Left forelimb (tissue), 1 donor: ENCODE measurements around the gene PANK4.

Source experiments
- DNase-seq: peaks from one replicate; pipeline ENCODE4 v3.0.0-alpha.2; 2018; ENCODE audit warnings: low spot score

The PANK4 gene

GRCh38 chr1:2544875-2545640 is 18.7 kb upstream of the PANK4 start:
- DNase-seq: no peak

DNA sequence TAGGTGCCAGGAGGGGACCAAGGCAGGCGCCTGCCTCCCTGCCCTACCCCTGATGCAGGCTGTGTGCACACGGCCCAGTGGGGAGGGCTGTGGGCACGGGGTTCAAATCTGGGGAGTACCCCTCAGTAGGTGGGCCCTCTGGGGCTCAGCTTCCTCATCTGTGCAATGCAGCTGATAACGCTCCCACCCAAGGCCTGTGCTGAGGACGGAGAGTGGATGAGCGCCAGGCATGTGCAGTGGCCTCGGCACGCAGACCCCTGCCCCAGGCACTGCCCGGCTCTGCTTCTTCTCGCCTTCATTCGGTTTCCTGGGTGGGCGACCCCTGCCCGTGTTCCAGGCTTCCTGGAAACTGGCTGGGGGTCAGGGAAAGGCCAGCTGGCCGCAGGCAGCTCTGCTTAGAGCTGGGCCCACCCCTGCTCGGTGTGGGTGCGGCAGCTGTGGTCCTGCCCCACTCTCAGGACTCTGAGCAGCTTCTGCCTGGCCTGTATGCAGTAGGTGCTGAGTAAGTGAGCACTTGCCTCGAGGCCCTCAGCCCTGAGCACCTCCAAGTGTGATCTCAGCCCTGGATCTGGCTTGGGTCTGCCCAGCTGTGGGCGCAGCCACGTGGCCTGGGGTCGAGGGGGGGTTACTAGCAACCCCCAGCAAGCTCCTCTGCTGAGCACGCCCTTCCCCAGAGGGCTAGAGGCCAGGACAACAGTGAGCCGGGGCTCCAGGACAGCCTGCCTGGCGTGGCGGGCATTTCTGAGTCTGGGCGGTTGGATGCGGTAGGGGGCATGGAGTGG is 17.9 kb upstream of the PANK4 start:
- DNase-seq: no peak

DNA sequence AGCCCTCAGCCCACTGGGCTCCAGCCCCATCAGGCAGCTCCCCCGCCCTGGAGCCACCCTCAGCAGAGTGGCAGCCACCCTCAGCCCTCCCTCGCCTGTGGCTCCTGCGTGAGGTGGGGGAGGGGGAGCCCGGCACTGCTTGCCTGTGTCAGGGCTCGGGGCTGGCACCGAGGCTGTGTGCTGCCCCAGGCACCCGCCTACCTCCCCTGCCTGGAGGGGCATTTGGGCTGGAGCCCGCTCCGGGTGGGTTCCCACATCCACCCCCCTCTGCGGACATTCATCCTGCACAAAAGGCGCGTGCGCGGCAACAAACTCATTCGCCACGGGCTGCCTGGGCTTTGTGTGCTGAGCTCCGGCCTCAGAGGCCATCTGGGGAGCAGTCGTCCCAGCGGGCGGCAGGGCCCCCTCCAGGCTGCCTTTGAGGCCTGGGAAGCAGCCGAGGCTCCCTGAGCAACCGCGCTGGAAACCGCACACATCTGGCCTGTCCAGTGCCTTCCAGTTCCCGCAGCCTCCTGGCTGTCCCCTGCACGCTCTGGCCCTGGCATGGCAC is 17.2 kb upstream of the PANK4 start:
- no peak for DNase-seq

DNA sequence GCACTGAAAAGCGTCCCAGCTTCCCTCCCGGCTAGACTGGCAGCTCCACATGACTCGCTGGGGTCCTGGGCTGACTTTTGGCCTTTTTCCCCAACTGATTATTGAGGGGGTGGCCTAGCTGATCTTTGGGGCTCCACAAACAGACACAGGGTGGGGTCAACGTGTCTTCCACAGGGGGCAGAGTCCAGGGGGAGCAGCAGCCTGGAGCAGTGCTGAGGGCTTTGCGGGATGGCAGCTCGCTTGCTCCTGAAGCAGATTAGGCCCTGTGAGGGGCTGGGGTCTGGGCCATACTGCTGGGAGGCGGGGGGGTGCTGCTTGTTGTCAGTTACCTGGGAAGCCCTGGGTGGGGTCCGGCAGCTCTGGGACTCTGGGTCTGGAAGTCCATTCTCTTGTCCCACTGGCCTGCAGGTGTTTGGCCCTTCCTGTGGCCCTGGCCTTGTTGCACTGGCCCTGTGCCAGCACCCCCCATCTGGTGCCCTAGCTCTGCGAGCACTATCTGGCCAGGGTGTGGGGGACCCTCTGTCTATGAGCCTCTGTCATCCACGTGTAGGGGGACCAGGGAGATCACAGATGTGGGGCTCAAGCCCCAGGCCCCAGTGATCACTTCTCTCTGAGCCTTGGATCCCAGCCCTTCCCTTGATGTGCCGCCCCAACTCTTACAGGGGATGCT is 16.0 kb upstream of the PANK4 start:
- no peak for DNase-seq

- no peak for DNase-seq
These were observed 15.3 kb upstream of the PANK4 start for GRCh38 chr1:2541619-2542245.

DNA sequence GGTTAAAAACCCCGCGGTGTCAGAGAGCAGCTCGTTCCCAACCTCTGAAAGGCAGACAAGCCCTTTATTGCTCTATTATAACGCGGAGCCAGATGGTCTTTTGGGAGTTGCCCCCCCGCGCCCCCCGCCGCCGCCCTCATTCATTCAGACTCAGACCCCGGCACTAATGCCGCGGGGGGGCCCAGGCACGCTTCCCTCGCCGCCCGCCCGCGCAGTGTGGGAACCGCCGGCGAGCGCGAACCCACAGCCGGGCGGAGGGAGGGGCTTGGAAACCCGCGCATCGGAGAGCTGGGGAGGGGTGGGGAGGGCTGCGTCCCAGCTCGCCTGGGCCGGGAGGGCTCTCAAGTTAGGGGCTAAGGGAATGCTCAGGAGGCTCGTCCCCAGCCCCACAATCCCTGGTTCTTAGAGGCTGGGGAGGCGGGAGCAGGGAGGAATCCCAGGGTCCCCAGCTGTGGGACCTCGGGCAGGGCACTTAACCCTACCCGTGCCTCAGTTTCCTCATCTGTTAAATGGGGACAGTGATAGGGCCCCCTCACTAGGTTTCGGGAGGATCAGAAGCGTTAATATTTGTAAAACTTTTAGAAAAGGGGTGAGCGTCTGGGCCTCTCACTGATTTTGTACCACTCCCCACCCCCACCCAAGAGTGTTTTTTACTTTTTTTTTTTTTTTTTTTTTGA is 14.6 kb upstream of the PANK4 start:
- DNase-seq: no peak

DNA sequence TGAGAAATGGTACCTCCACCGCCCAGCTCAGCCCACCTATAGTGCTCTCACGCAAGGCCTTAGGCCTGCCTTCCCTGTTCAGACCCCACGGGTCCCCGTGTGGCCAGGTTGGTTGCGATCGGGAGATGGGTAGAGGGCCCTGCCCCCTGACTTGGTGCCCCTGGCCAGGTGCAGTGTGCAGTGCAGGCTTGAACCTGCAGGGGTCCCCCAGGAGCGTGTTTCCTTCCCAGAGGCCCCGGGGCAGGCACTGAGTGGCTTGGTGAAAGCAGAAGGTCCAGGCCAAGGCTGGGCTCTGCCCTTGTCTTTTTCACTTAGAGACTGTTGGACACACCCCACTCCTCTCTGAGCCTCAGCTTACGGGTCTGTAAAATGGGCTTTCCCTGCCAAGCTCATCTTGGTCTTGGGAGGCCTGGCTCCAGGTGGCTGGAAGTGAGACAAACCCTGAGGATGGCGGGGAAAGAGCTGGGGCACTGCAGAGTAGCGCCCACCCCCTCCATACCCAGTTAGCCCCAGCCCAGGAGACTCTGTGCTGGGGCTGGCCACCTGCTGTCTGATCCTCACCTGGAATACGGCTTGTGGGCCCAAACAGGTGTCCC is 13.0 kb upstream of the PANK4 start:
- no peak for DNase-seq

DNA sequence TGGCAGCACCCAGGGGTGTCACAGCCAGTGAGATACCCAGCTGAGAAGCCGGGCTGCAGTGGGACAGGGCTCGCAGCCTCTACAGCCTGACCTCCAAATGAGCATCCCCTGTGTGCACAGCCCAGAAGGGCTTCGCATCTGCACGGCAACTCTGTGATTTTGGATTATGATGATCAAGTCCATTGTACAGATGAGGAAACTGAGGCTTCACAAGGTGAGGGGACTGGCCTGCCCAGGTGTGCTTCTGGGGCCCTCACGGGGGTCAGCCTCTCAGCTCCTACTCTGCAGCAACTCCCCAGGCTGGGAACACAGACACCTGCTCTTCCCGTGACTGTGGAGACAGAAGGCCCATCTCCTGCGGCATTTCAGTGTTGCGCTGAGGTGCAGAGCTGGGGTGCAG is 12.5 kb upstream of the PANK4 start:
- DNase-seq: no peak

GRCh38 chr1:2538376-2538775 is 12.0 kb upstream of the PANK4 start:
- no peak for DNase-seq

- DNase-seq: no peak
These were observed 11.4 kb upstream of the PANK4 start for GRCh38 chr1:2537784-2538115.

DNA sequence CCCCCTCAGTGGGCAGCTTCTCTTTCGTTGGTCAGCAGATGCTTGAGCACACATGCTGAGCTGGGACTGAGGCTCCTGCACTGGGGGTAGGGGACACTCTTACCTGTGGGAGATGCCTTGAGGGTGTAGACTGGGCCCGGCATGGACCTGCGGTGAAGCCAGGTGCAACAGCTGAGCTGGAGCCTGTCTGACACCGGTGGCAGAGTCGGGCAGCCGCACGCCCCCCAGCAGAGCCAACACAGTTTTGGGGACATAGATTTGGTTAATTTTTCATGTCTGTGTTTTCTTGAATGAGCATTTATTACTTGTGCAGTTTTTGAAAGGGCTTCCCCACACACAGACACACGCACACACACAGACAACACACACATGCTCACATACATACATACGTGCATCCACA is 9.6 kb upstream of the PANK4 start:
- DNase-seq: no peak

DNA sequence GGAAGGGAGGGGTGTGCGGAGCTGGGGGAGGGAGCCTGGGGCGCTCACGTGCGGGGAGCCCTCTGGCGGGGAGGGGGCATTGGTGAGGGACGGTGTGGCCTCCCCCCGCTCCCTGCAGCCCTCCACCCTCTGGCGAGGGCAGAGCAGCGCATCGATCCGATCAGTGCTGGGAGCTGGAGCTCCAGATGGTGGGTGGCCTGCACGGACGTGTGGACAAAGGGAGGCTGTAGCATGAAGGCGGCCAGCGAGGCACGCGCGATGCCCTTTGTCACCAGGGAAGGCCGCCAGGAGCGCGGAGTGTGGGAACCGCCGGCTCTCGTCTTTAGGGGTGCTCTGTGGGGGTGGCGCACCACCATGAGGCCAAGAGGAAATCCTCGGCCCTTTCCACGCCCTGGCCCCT is 9.1 kb upstream of the PANK4 start:
- no peak for DNase-seq

GRCh38 chr1:2534687-2535441 is 8.5 kb upstream of the PANK4 start:
- DNase-seq: no peak

GRCh38 chr1:2534315-2534686 is 7.9 kb upstream of the PANK4 start:
- no peak for DNase-seq

DNA sequence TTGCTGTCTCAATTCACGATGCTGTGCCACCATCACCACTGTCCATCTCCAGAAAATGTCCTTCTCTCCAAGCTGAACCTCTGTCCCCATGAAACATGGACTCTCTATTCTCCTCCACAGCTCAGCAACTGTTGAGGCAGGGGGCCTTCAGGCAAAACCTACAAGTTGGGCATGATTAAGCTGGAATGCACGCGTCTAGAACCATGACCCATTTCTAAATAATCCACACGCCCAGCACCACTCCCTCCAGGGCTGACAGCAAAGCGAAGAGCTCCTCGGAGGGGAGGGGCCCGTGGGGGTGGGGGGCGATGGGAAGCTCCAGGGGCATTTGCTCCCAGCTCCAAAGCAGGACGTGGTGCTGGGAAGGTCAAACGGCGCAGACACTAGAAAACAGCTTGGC is 7.0 kb upstream of the PANK4 start:
- DNase-seq: no peak

DNA sequence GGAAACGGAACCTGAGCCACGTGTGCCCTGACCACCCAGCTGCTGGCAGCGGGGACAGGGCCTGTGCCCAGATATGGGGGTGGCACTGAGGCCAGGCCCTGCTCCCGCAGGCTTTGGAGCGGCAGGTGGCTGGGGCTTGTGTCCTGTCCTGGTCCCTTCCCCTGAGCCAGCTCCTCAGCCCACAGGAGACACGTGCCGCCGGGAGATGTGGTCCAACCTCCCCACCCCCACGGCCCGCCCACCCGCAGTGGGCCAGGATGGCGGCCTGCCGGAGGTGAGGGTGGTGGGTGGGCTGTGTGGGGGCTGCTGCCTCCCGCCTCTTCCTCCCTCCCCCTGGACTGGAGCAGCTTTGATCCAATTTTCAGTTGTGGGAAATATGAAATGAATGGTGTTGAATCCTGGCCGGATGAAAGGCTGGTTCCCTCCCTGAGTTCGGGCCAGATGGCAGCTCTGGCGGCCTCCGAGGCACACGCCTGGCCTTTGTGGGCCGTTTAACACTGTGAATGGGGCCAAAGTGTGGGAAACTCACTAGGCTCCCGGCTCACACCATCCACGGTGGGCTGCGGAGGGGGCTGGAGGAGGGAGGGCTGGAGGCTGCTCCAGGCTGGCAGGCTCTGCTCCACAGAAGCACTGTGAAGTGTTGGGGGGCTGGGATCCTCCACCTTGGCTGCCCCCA is 6.2 kb upstream of the PANK4 start:
- no peak for DNase-seq

GRCh38 chr1:2530513-2531361 is 4.3 kb upstream of the PANK4 start:
- DNase-seq: no peak

DNA sequence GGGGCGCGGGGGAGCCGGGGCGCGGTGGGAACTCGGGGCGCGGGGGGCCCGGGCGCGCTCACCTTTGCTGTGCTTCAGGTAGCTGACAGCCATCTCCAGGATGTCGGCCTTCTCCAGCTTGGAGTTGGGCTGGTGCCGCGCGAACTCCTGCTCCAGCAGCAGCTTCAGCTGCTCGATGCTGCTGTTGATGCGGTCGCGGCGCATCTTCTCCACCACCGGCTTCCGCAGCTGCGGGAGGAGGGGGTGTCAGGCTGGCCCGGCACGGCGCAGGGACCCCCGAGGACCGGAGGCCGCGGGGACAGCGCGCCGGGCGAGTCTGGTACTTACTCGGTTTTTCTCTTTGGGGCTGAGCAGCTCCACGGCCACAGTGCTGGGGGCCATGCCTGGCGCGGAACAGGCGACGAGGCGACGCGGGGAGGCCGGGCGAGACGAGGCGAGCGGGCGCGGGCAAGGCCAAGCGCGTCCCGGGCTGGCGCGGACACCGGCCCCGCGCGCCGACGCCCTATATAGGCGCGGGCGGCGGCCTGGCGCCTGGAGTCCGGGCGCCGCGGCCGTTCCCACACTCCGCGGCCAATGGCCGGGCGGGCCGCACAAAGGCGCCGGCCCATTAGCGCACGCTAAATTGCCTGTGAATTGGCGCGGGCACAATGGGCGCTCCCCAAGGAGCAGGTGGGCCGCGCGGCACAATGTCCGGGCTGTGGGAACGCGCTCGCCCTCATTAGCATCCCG is 3.6 kb upstream of the PANK4 start, which contains the start of gene HES5:
TSS of gene HES5 (minus strand) at position 480 of the 729 bp plus-strand sequence. CDS start at position 381, 99 bp downstream.
- DNase-seq: no peak
